HEK293 (cell line): ENCODE measurements around the gene PTPRN2.
A peak's percentile ranks its signal among the peaks of the same experiment; 100 is the strongest.

Experiments used
- ATF2 ChIP-seq: fragments of 450-650 bp; formaldehyde crosslinking; IDR thresholded peaks from 2 replicates; pipeline ENCODE4 v1.5.1; 2016; ENCODE audit warnings: missing biosample characterization, missing genetic modification characterization, low read depth
- BCL11A ChIP-seq: fragments of 450-650 bp; formaldehyde crosslinking; IDR thresholded peaks from 2 replicates; pipeline ENCODE4 v1.5.1; 2016; ENCODE audit warnings: low read depth, missing biosample characterization, missing genetic modification characterization
- GLI4 ChIP-seq: fragments of 450-650 bp; formaldehyde crosslinking; IDR thresholded peaks from 2 replicates; pipeline ENCODE4 v1.5.1; 2016; ENCODE audit warnings: missing biosample characterization, missing genetic modification characterization
- GLIS2 ChIP-seq: fragments of 450-650 bp; formaldehyde crosslinking; IDR thresholded peaks from 2 replicates; pipeline ENCODE4 v1.5.1; 2016; ENCODE audit warnings: missing biosample characterization, missing genetic modification characterization
- HOXD13 ChIP-seq: sonication (generic); formaldehyde crosslinking; IDR thresholded peaks from 2 replicates; pipeline ENCODE4 v1.8.0; 2022; ENCODE audit warnings: missing genetic modification reagents, borderline replicate concordance
- KLF10 ChIP-seq: fragments of 450-650 bp; IDR thresholded peaks from 2 replicates; pipeline ENCODE4 v1.5.1; 2018; ENCODE audit warnings: missing biosample characterization, mild to moderate bottlenecking, missing genetic modification characterization
- SALL2 ChIP-seq: fragments of 450-650 bp; formaldehyde crosslinking; IDR thresholded peaks from 2 replicates; pipeline ENCODE4 v1.5.0; 2017; ENCODE audit warnings: missing biosample characterization, mild to moderate bottlenecking, missing genetic modification characterization, borderline replicate concordance
- ZBTB21 ChIP-seq: fragments of 450-650 bp; formaldehyde crosslinking; IDR thresholded peaks from 2 replicates; pipeline ENCODE4 v1.5.1; 2017; ENCODE audit warnings: missing biosample characterization, missing genetic modification characterization
- ZNF121 ChIP-seq: fragments of 450-650 bp; formaldehyde crosslinking; IDR thresholded peaks from 2 replicates; pipeline ENCODE4 v1.5.1; 2016; ENCODE audit warnings: missing biosample characterization, missing genetic modification characterization
- ZNF138 ChIP-seq: fragments of 450-650 bp; formaldehyde crosslinking; IDR thresholded peaks from 2 replicates; pipeline ENCODE4 v1.5.1; 2016; ENCODE audit warnings: missing biosample characterization, missing genetic modification characterization, borderline replicate concordance
- ZNF174 ChIP-seq: fragments of 450-650 bp; formaldehyde crosslinking; IDR thresholded peaks from 2 replicates; pipeline ENCODE4 v1.5.0; 2017; ENCODE audit warnings: missing biosample characterization, mild to moderate bottlenecking, missing genetic modification characterization
- ZNF223 ChIP-seq: fragments of 450-650 bp; formaldehyde crosslinking; IDR thresholded peaks from 2 replicates; pipeline ENCODE4 v1.5.1; 2016; ENCODE audit warnings: missing biosample characterization, missing genetic modification characterization
- ZNF280C ChIP-seq: fragments of 450-650 bp; formaldehyde crosslinking; IDR thresholded peaks from 2 replicates; pipeline ENCODE4 v1.5.1; 2016; ENCODE audit warnings: missing biosample characterization, missing genetic modification characterization
- ZNF473 ChIP-seq: fragments of 450-650 bp; formaldehyde crosslinking; IDR thresholded peaks from 2 replicates; pipeline ENCODE4 v1.5.1; 2017; ENCODE audit warnings: missing biosample characterization, missing genetic modification characterization
- ZNF501 ChIP-seq: fragments of 450-650 bp; formaldehyde crosslinking; IDR thresholded peaks from 2 replicates; pipeline ENCODE4 v1.5.1; 2016; ENCODE audit warnings: missing biosample characterization, missing genetic modification characterization
- ZNF513 ChIP-seq: fragments of 450-650 bp; IDR thresholded peaks from 2 replicates; pipeline ENCODE4 v1.5.1; 2018; ENCODE audit warnings: missing biosample characterization, missing genetic modification characterization
- ZNF521 ChIP-seq: fragments of 450-650 bp; formaldehyde crosslinking; IDR thresholded peaks from 2 replicates; pipeline ENCODE4 v1.5.1; 2017; ENCODE audit warnings: missing biosample characterization, mild to moderate bottlenecking, missing genetic modification characterization
- ZNF548 ChIP-seq: fragments of 450-650 bp; formaldehyde crosslinking; IDR thresholded peaks from 2 replicates; pipeline ENCODE4 v1.5.1; 2016; ENCODE audit warnings: missing biosample characterization, missing genetic modification characterization
- ZNF571 ChIP-seq: fragments of 450-650 bp; formaldehyde crosslinking; IDR thresholded peaks from 2 replicates; pipeline ENCODE4 v1.5.0; 2017; ENCODE audit warnings: missing biosample characterization, missing genetic modification characterization
- ZNF600 ChIP-seq: fragments of 450-650 bp; formaldehyde crosslinking; IDR thresholded peaks from 2 replicates; pipeline ENCODE4 v1.5.1; 2016; ENCODE audit warnings: missing biosample characterization, missing genetic modification characterization
- ZNF626 ChIP-seq: fragments of 450-650 bp; sonication (Bioruptor Pico); formaldehyde crosslinking; IDR thresholded peaks from 2 replicates; pipeline ENCODE4 v1.5.1; 2018; ENCODE audit warnings: missing biosample characterization, missing genetic modification characterization, inconsistent platforms
- ZNF658 ChIP-seq: fragments of 450-650 bp; formaldehyde crosslinking; IDR thresholded peaks from 2 replicates; pipeline ENCODE4; 2016; ENCODE audit warnings: missing biosample characterization, missing genetic modification characterization
- ZNF776 ChIP-seq: fragments of 450-650 bp; formaldehyde crosslinking; IDR thresholded peaks from 2 replicates; pipeline ENCODE4 v1.5.0; 2017; ENCODE audit warnings: missing biosample characterization, missing genetic modification characterization, borderline replicate concordance
- ZNF777 ChIP-seq: fragments of 450-650 bp; formaldehyde crosslinking; IDR thresholded peaks from 2 replicates; pipeline ENCODE4 v1.5.1; 2017; ENCODE audit warnings: missing biosample characterization, missing genetic modification characterization, borderline replicate concordance
- ZNF792 ChIP-seq: fragments of 450-650 bp; formaldehyde crosslinking; IDR thresholded peaks from 2 replicates; pipeline ENCODE4 v1.5.1; 2016; ENCODE audit warnings: missing biosample characterization, missing genetic modification characterization
- ZNF837 ChIP-seq: fragments of 450-650 bp; formaldehyde crosslinking; IDR thresholded peaks from 2 replicates; pipeline ENCODE4 v1.5.1; 2016; ENCODE audit warnings: missing biosample characterization, missing genetic modification characterization
- TF ChIP-seq, protein P1 (sequence below): fragments of 450-650 bp; formaldehyde crosslinking; IDR thresholded peaks from 2 replicates; pipeline ENCODE4 v1.5.1; 2016; ENCODE audit warnings: missing biosample characterization, missing genetic modification characterization
- TF ChIP-seq, protein P2 (sequence below): fragments of 450-650 bp; formaldehyde crosslinking; IDR thresholded peaks from 2 replicates; pipeline ENCODE4 v1.5.1; 2017; ENCODE audit warnings: missing biosample characterization, missing genetic modification characterization
- TF ChIP-seq, protein P3 (sequence below): fragments of 450-650 bp; formaldehyde crosslinking; IDR thresholded peaks from 2 replicates; pipeline ENCODE4 v1.5.1; 2017; ENCODE audit warnings: missing biosample characterization, missing genetic modification characterization
- TF ChIP-seq, protein P4 (sequence below): fragments of 450-650 bp; formaldehyde crosslinking; IDR thresholded peaks from 2 replicates; pipeline ENCODE4 v1.5.1; 2016; ENCODE audit warnings: missing biosample characterization, missing genetic modification characterization

PTPRN2 gene

GRCh38 chr7:158463317-158463716 lies 124.3 kb downstream of the PTPRN2 start (continued):
- TF ChIP-seq ATF2 (tag by site-specific recombination) = peak; percentile 82
- TF ChIP-seq ZNF792 (tag by site-specific recombination) = no peak
- TF ChIP-seq ZNF223 = no peak
- TF ChIP-seq ZNF121 (tag by site-specific recombination) = no peak
- TF ChIP-seq HOXD13 (CRISPR knock-in tag) = no peak
- TF ChIP-seq ZNF626 (tag by site-specific recombination) = no peak
- TF ChIP-seq GLIS2 (tag by site-specific recombination) = no peak
- TF ChIP-seq, protein P1, sequence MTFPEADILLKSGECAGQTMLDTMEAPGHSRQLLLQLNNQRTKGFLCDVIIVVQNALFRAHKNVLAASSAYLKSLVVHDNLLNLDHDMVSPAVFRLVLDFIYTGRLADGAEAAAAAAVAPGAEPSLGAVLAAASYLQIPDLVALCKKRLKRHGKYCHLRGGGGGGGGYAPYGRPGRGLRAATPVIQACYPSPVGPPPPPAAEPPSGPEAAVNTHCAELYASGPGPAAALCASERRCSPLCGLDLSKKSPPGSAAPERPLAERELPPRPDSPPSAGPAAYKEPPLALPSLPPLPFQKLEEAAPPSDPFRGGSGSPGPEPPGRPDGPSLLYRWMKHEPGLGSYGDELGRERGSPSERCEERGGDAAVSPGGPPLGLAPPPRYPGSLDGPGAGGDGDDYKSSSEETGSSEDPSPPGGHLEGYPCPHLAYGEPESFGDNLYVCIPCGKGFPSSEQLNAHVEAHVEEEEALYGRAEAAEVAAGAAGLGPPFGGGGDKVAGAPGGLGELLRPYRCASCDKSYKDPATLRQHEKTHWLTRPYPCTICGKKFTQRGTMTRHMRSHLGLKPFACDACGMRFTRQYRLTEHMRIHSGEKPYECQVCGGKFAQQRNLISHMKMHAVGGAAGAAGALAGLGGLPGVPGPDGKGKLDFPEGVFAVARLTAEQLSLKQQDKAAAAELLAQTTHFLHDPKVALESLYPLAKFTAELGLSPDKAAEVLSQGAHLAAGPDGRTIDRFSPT = peak; percentile 28; the same call in 1 of the 2 replicates
- TF ChIP-seq ZNF138 (tag by site-specific recombination) = no peak
- no peak for TF ChIP-seq ZNF548
- TF ChIP-seq BCL11A (tag by site-specific recombination) = no peak
- TF ChIP-seq, protein P2, sequence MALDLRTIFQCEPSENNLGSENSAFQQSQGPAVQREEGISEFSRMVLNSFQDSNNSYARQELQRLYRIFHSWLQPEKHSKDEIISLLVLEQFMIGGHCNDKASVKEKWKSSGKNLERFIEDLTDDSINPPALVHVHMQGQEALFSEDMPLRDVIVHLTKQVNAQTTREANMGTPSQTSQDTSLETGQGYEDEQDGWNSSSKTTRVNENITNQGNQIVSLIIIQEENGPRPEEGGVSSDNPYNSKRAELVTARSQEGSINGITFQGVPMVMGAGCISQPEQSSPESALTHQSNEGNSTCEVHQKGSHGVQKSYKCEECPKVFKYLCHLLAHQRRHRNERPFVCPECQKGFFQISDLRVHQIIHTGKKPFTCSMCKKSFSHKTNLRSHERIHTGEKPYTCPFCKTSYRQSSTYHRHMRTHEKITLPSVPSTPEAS (tag by site-specific recombination) = no peak
- peak; percentile 52; the same call in 1 of the 2 replicates for TF ChIP-seq ZBTB21 (tag by site-specific recombination)
- no peak for TF ChIP-seq KLF10 (tag by site-specific recombination)
- no peak for TF ChIP-seq ZNF473 (tag by site-specific recombination)
- TF ChIP-seq ZNF837 (tag by site-specific recombination) = no peak
- TF ChIP-seq ZNF658 = peak; percentile 90; the same call in 1 of the 2 replicates
- TF ChIP-seq ZNF521 (tag by site-specific recombination) = no peak
- peak; percentile 52; the same call in 1 of the 2 replicates for TF ChIP-seq SALL2 (tag by site-specific recombination)
- TF ChIP-seq, protein P3, sequence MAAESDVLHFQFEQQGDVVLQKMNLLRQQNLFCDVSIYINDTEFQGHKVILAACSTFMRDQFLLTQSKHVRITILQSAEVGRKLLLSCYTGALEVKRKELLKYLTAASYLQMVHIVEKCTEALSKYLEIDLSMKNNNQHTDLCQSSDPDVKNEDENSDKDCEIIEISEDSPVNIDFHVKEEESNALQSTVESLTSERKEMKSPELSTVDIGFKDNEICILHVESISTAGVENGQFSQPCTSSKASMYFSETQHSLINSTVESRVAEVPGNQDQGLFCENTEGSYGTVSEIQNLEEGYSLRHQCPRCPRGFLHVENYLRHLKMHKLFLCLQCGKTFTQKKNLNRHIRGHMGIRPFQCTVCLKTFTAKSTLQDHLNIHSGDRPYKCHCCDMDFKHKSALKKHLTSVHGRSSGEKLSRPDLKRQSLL (tag by site-specific recombination) = no peak
- 0 out of 2 replicates have a peak, but pooled peaks have one; percentile 43 for TF ChIP-seq ZNF776 (tag by site-specific recombination)
- TF ChIP-seq ZNF571 (tag by site-specific recombination) = no peak
- TF ChIP-seq ZNF600 (tag by site-specific recombination) = no peak
- peak; percentile 92 for TF ChIP-seq ZNF513 (tag by site-specific recombination)
- TF ChIP-seq GLI4 (tag by site-specific recombination) = peak; percentile 73; the same call in 1 of the 2 replicates
- no peak for TF ChIP-seq ZNF501 (tag by site-specific recombination)
- TF ChIP-seq ZNF174 = no peak
- TF ChIP-seq, protein P4, sequence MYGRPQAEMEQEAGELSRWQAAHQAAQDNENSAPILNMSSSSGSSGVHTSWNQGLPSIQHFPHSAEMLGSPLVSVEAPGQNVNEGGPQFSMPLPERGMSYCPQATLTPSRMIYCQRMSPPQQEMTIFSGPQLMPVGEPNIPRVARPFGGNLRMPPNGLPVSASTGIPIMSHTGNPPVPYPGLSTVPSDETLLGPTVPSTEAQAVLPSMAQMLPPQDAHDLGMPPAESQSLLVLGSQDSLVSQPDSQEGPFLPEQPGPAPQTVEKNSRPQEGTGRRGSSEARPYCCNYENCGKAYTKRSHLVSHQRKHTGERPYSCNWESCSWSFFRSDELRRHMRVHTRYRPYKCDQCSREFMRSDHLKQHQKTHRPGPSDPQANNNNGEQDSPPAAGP = no peak
- peak; percentile 31; the same call in 1 of the 2 replicates for TF ChIP-seq ZNF280C
- no peak for TF ChIP-seq ZNF777 (tag by site-specific recombination)
